Amygdala (tissue), 56 donors: ENCODE data around the gene TRUB1.

Source experiments
- DNase-seq, 56 donors: peaks; one replicate each; lab custom pipeline; 2025; lab: John Stamatoyannopoulos, UW

Gene TRUB1

DNA sequence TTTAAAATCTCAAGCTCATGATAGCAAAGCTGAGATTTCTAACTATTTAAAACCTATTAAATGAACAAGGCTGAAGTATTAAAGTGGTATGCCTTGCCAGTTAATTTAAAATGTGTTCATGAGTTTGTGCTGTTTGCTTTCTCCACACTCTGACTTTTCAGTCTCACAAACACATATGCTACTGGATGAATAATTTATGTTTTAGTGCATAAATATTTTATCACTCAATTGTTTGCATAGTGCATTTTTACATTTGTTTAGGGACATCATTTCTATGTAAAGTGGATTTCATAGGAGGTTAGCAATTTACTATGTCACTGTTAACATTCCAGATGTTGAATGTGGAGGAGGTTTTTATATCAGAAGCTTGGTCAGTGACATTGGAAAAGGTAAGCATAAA lies 36.0 kb downstream of the TRUB1 start:
- no peak for DNase-seq

DNA sequence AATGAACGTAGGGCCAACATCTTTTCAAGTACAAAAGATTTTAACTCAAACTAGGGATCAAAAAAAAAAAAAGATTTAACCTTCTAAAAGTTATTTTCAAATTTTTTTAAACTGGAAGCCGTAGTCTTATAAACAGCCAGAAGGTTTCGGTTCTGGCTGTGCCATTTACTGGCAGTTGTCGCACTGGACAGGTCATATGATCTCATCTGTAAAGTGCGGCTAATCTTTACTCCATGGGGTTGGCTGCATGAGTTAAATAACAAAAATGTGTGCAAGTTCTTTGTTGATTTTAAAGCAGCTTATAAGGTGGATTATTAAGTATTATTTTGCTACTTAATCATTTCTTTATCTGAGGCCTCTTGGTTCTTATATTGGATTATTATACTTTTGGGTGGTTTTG lies 36.6 kb downstream of the TRUB1 start:
- DNase-seq: no peak

DNA sequence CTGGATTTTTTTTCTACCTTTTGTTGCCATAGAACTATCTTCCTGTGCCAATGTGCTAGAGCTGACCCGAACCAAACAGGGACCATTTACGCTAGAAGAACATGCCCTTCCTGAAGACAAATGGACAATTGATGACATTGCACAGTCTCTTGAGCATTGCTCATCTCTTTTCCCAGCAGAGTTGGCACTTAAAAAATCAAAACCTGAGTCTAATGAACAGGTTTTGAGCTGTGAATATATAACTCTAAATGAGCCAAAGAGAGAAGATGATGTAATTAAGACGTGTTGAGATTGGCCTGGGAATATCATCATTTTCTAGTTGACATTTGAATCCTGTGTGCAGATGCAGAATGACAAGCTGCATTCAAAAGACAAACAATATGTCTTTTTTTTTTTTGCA lies 37.1 kb downstream of the TRUB1 start:
- no peak for DNase-seq

DNA sequence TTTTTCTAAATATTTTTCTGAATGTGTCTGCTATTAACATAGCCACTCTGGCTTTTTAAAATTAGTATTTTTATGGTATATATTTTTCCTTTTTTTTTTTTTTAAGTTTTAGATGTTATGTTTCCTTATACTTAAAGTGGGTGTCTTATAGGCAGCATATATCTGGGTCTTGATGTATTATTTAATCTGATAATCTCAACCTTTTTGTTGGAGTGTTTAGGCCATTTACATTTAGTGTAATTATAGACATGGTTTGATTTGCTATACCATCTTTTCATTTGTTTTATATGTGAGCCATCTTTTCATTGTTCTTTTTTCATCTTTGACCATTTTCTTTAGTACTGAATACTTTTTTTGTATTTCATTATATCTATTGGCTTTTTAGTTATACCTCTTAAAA lies 45.0 kb downstream of the TRUB1 start:
- DNase-seq: no peak

DNA sequence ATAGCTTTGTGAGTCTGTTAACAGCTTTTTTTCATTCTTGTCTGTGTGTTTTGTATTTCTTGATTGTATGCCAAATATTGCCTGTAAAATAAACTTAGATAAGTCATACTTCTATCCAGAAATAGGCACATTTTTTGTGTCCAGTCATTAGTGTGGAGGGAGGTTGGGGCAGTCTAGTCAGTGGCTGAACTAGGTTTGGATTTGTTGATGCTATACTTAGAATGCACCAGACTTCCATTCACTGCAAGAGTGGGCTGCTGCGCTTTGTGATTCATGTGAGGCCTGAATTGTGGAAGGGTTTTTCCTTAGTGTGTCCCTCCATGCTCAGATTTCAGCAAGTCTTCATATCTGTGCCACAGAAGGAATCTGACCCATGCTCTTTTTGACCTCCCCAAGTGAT lies 50.0 kb downstream of the TRUB1 start:
- no peak for DNase-seq

DNA sequence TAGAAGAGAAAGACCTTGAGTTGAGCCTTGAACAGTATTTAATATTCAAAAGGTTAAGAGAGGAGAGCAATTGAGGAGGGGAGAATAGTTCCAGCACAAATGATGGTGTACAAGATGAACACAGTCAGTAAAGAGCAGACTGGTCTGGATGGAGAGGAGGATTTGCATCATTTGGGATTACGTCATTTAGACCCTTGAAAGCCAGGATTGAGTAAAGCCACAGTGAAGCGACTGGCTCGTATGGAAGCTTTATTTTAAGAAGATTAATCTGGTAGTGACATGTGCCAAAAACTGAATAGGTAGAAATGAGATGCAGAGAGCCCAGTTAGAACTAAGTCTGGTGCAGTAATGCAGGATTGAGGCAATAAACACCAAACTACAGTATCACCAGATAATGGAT lies 52.6 kb downstream of the TRUB1 start:
- no peak for DNase-seq

DNA sequence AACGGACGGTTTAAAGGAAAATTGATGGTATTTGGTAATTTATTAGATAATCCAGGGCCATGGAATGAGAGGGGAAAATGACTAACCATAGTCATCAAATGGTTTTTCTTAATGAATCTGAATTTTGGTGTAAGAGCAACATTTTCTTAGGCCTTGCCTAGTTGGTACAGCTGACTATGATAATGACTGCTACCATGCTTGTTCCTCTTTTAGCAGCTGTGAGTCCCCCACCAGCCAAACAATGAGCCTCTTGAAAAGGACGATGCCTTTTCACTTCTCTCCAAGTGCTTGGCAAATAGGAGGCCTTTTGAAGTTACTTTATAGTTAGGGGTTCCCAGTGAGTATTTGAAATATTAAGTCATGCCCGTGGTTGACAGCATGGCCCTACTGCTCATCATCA lies 53.0 kb downstream of the TRUB1 start:
- no peak for DNase-seq

DNA sequence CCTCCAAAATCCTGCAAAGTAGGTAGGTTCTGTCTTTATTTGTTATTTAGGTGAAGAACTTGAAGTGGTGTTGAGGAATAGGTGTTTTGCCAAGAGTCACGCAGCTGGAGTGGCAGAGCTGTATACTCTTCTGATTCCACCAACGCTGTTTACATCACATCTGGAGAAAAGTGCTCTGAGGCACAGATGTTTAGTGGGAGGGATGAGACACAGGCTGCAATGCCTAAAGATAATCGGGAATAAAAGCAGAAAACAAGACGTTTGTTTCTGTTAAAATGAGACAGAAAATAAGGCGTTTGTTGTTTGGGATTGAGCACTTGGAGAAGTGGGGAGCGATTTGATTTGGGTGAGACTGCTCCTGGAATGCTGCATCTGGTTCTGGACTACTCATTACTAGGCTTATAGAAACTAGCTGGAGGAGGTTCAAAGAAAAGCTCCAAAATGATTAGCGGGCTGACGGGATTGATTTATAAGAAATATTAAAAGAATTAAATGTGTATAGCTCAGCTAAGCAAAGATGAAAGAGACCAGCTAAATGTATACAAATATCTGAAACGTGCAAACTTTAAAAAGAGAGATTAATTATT lies 54.3 kb downstream of the TRUB1 start:
- peak in 1 of 56 donors; percentile 20 for DNase-seq

DNA sequence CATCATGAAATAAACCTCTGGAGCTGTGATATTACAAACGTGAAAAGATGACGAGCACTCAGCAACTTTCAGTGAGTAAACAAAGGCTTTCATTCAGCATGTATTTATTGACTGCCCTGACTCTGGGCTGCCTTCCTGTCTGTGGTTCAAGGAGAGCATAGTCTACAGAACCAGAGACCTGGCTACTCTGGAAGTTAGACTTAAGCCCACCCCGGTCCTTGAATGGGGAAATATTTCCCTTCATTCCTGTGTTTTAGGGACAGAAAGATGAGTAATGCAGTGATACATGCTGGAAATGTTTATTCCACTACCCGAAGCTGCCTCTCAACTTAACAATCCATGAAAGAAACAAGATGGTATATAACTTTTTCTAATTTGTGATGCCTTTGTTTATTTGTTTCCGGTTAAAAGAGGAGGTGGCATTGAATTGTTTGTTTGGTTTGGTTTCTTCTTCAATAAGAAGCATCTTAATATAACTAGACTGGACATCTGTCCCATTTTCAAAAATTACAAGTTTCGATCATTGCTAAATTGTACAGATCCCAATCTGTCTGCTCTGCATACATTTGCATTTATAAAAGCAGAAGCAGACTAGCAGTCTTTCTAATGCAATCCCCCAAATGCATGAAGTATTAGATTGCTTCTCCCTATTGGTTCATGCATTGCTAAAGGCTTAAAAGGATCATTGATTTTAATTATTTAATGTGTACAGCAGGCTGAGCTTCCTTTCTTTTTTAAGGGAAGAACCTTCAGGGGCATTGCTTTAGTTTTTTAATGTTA lies 57.7 kb downstream of the TRUB1 start:
- DNase-seq: no peak

DNA sequence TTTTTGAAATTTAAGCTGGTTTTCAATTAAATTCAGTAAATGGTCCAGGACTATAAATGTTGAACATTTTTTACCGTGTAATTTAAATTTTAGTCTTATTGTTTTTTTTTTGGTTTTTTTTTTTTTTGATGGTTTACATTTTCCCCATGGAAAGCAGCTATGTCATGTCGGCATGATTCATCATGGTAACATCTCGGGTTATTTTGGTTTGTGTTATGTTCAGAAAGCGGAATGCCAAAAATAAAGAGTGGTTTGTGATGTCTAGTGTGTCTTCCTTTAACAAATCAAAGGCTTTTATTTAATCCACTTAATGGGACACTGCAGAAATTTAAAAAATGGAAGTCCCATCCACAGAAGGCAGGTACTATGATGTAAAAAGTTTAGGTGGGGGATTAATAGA lies 58.5 kb downstream of the TRUB1 start:
- DNase-seq: no peak

DNA sequence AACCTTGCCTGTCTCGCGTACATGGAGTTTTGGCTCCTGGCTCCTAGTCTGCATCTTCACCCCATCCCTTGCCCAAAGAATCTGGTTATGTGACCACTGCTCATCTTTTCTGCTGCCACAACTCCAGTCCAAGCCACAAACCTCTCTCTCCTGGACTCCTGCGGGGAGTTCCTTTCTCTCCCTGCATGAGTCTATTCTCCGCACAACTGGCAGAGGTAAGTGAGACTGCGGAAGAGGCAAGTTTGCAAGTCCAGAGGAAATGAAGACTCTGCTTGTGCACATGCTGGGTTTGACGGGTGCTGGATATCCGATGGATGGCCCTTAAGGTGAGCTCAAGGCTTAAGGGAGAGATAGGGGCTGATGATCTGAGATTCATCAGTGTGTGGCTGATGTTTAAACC lies 61.0 kb downstream of the TRUB1 start:
- no peak for DNase-seq

DNA sequence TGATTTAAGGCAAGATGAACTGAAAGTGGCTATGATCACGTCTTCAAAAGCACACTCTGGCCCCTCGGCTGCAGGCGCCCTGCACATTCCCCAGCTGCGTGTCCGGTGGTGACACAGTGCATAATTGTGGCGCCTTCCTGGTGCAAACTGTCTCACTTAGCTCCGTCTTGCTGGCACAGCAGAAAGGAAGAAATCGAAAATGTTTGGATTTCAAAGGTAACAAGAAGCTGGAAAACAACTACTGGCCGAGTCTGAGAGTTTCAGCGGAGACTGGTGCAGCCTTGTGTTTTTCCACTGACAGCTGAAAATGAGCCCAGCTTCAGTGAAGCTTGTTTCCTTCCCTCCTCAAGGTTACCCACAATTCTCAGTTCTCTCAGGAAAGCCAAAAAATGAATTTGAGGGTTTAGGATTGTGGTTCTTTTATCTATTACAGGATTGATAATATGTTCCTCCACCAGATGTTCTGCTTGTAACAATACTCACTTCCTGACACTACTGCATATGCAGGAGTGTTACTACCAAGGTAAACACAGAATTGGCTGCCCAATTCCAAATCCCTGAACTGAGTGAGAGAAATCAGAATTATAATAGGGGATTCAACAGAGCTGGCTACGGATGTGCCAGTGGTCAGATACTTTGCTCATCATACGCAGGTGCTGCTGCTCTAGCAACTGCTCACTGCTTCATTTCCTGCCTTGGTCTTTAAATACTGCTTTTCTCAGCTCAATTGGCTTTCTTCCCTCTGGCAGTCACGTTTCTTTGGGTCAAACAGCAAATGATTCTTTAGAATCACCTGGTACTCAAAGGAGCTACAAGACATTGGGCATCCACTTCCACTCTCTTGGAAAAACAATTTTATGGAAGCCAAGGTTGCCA lies 63.7 kb downstream of the TRUB1 start:
- peak in 4 of 56 donors; percentile 5 to 7 (median 6) for DNase-seq

DNA sequence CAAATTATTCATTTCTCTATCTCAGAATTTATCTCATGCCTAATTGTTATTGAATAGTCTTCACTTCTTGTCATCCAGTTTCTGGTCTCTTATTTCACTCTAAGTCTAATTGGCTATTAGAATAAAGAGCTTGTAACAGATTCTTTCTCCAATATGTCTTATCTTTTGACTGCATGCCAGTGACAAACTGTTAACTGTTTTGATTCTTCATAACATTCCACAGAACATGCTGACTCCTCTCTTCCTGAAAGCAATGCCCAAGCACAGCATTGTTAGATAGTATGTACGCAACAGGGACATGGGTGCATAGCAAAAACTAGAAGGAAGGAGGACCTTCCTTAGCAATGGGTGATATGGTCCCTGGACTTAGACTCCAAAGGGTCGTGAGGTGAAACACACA lies 65.4 kb downstream of the TRUB1 start:
- no peak for DNase-seq

DNA sequence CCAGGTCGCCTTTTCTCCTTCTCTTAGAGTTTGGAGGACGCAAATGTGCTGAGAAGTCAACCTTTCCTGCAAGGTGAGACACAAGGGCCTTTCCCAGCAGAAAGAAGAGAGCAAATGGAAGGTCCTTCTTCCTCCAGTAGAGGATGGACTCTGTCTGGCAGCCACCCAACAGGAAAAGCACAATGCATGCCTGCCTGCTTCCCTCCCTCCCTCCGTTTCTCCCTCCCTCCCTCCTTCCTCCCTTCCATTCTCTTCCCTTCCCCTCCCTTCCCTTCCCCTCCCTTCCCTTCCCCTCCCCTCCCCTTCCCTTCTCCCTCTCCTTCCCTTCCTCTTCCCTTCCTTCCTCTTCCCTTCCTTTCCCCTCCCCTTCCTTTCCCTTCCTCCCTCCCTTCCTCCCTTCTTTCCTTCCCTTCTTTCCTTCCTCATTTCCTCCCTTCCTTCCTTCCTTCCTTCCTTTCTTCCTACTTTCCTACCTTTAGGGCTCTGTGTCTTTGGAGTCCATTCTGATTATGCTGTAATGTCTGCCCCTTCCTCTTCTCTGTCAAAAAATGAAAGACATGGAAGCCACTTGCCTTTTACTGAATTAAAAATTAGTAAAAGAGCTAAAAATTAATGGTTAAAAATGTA lies 66.4 kb downstream of the TRUB1 start:
- no peak for DNase-seq

DNA sequence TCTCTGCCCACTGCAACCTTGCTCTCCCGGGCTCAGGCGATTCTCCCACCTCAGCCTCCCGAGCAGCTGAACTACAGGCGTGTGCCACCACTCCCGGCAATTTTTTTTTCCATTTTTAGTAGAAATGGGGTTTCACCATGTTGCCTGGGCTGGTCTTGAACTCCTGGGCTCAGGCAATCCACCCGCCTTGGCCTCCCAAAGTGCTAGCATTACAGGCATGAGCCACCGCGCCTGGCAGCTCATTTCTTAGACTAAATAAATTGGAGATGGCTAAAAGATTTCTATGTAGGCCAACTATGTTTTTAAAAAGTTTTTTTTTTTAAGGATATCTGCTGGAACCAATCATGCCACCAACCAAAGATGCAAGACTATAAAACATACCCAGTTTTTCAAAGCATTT lies 67.8 kb downstream of the TRUB1 start:
- no peak for DNase-seq

DNA sequence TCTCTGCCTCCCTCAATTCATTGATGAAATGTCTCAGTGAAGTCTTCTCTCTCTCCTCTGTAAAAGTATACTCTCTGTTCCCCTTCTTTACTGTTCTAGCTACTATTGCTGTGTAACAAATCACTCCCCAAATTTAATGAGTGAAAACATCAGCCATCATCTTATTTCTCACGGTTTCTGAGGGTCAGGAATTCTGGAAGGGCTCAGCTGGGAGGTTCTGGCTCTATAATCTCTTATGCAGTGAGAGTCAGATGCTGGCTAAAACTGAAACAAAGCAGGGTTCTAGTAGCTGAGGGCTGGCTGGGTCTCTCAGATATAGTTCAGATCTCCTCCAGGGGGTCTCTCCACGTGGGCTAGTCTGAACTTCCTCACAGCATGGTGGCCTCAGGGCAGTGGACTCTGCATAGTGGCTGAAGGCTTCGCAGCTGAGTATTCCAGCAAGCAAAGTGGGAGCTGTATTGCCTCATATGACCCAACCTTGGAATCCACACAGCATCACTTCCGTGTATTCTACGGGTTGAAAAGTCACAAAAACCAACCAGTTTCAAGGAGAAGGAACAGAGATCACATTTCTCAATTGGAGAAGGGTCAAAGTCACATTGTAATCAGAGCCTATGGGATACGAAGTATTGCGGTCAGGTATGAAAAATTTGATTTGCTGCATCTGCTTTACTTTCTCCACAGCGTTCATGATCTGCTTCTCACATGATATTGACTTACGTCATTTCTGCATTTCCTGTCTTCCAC lies 80.4 kb downstream of the TRUB1 start:
- no peak for DNase-seq

DNA sequence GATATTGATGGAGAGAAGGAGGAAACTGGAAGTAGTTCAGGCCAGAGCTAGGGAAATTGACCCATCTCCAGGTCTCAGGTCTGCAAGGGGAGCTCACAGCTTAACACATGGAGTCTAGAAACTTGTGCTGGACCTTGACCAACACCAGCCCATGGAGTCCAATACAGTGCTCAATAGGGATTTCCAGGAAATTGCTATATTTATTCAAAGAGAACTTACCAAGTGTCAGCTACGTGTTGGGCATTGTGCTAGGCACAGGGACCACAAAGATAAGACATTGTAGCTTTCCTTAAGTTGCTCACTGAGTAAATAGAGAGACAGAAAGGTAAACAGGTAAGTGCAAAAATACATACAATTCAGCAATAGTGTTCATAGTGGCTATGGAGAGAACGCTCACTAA lies 82.5 kb downstream of the TRUB1 start:
- no peak for DNase-seq

DNA sequence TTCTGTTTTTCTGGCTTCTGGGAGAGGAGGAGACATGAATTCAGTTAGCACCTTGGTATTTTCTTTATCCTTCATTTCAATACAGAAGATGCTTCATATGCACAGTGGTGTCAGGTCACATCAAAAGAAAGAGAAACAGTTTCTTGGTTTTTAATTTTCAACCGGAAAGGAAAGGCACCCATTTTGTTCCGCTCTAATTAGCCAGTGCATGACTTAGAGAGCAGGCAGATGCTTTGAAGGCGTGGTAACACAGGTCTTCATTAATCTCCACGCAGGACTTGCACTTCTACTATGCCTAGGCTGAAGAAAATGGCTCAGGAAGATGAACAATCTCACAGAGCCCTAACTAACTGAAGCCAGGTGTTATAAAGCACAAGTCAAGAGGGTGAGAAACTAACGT lies 84.7 kb downstream of the TRUB1 start:
- DNase-seq: no peak

DNA sequence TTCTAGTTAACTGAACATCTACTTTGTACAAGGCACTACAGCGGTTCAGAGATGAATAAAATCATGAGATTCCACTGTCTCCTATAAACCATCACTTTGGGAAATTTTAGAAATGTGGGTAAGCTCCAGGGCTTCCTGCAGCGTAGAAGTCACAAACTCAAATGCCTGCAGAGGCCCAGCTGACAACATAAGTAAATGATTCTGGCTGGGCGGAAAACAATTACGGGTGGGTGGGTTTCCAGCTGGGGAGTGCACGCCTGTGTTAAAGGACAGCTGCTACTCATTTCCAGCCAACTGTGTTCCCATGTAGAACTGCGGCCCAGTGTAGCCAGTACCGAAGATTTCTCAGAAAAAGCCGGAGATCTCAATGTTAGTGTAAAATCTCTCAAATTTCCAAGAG lies 85.7 kb downstream of the TRUB1 start:
- DNase-seq: no peak

DNA sequence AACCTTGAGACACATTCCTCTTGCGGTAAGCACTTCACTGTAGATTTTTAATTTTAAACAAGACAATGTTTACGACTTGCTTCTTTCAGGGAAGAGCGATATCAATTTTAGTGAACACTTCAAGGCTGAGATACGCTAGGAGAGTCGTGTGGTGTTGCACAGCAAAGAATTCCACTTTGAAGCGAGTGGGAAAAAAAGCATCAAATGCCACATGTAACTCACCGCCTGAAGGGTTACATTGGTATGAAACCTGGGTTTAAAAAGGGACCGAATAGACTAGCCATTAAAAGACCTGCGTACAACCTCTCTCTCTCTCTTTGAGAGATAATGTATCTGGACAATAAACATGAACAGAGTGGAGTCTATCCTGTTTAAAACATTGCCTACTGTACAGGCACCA lies 86.4 kb downstream of the TRUB1 start:
- DNase-seq: no peak
